ENCODE data around the gene PHF5A.

- TF ChIP-seq EZH2 (IDR thresholded peaks at IDR 0.05; ENCODE audit: insufficient read depth, poor library complexity, severe bottlenecking) (no peak), EZH2phosphoT487 (IDR thresholded peaks at IDR 0.05; ENCODE audit: insufficient read depth, low read depth) (no peak)
Observed at GRCh38 chr22:41461901-41462300, 6.6 kb downstream of the PHF5A start.
